Activated T-cell treated with anti-CD3 and anti-CD28 coated beads, Interleukin-2, amount 50 U/mL, for 1 hour (primary cell): Measurements from ENCODE around the gene RAB40C.
A peak's percentile ranks its signal among the peaks of the same experiment; 100 is the strongest.

Experiments used
- DNase-seq: peaks from one replicate; pipeline ENCODE4 v3.0.0-alpha.2; 2020

RAB40C gene

GRCh38 chr16:634051-634670 lies 44.3 kb downstream of the RAB40C start:
- DNase-seq = no peak

GRCh38 chr16:634996-635395 lies 45.1 kb downstream of the RAB40C start:
- DNase-seq = no peak

- DNase-seq = no peak
Measured at GRCh38 chr16:635573-636205, 45.8 kb downstream of the RAB40C start.

GRCh38 chr16:636206-637080 lies 46.6 kb downstream of the RAB40C start, which contains the start of gene METTL26:
Gene METTL26, minus strand, starts transcription at chr16:636305. Its CDS starts 15 bp downstream, at chr16:636290.
- peak; percentile 95 for DNase-seq

- peak; percentile 38 for DNase-seq
Measured at GRCh38 chr16:637081-638018, 47.5 kb downstream of the RAB40C start.

GRCh38 chr16:638034-638543 lies 48.2 kb downstream of the RAB40C start:
- DNase-seq = no peak

GRCh38 chr16:638836-639235 lies 49.0 kb downstream of the RAB40C start:
- DNase-seq = no peak

GRCh38 chr16:640614-641013 lies 50.7 kb downstream of the RAB40C start:
- no peak for DNase-seq

GRCh38 chr16:641326-642188 lies 51.7 kb downstream of the RAB40C start, which contains the start of gene MCRIP2:
Gene MCRIP2, plus strand, starts transcription at chr16:641828. Its CDS starts 164 bp downstream, at chr16:641992.
- peak; percentile 69 for DNase-seq

GRCh38 chr16:642189-643049 lies 52.6 kb downstream of the RAB40C start:
- DNase-seq = peak; percentile 39

GRCh38 chr16:643050-643368 lies 53.1 kb downstream of the RAB40C start:
- no peak for DNase-seq

GRCh38 chr16:644556-644955 lies 54.7 kb downstream of the RAB40C start:
- DNase-seq = no peak

- DNase-seq = no peak
Measured at GRCh38 chr16:645852-646678, 56.2 kb downstream of the RAB40C start.

- DNase-seq = no peak
Measured at GRCh38 chr16:646679-647172, 56.9 kb downstream of the RAB40C start.

GRCh38 chr16:647173-647902 lies 57.5 kb downstream of the RAB40C start:
- DNase-seq = no peak

- DNase-seq = peak; percentile 41
Measured at GRCh38 chr16:648071-648780, 58.4 kb downstream of the RAB40C start.

- peak; percentile 91 for DNase-seq
Measured at GRCh38 chr16:648781-649589, 59.1 kb downstream of the RAB40C start, which contains the start of gene WDR90. Gene WDR90, plus strand, starts transcription at chr16:649365. Its CDS starts 52 bp downstream, at chr16:649417.
